B cell (primary cell): Measurements from ENCODE around the gene KCNQ2. TPM values are rescaled to one million over a fixed set of nuclear protein-coding genes. Genes with fewer than 3 reads are reported as not detected.

Source experiments
- ATAC-seq: fragments of 200-7000 bp; cut with Tn5 transposase; one replicate; pipeline ENCODE4 v1.10.0; 2021; ENCODE audit warnings: low read depth, mild to moderate bottlenecking, moderate number of reproducible peaks, moderate library complexity
- CTCF ChIA-PET: fragments of 350-600 bp; sonication (Branson Sonifier 250); formaldehyde crosslinking; loops from one replicate; lab custom pipeline; 2021; ENCODE audit warnings: antibody characterized with exemption, inconsistent platforms; lab: Charles Lee
- POLR2A ChIA-PET: fragments of 350-600 bp; sonication (Branson Sonifier 250); formaldehyde crosslinking; loops from one replicate; lab custom pipeline; 2021; ENCODE audit warnings: antibody characterized with exemption; lab: Charles Lee
- DNase-seq: peaks from one replicate; pipeline ENCODE4 v3.0.0; 2013
- H2AFZ ChIP-seq: 2 replicates; pipeline ENCODE4 v1.6.1; 2012; ENCODE audit warnings: mild to moderate bottlenecking, low read depth, low read length; ENCODE audit not compliant: insufficient read depth, poor library complexity, severe bottlenecking
- H3K27ac ChIP-seq, 2 donors: 1 replicate in 1 of 2; 2 replicates in 1 of 2; pipeline ENCODE4 v1.5.1; 2012 to 2013; ENCODE audit warnings: low read length in 2 of 2, mild to moderate bottlenecking in 2 of 2, moderate library complexity in 1 of 2
- H3K27me3 ChIP-seq, 4 experiments: fragments of 200-600 bp in 1 of 4; sonication (generic) in 1 of 4; replicated peaks in 1 of 4; 1 replicate in 2 of 4; 2 replicates in 2 of 4; pipeline versions ENCODE4 v1.6.1 to v1.7.0; 2013 to 2016; ENCODE audit warnings: low read length in 3 of 4, mild to moderate bottlenecking in 2 of 4, mixed read lengths in 1 of 4, moderate library complexity in 1 of 4; ENCODE audit not compliant: insufficient read depth in 4 of 4, control insufficient read depth in 3 of 4; ENCODE audit errors: control extremely low read depth in 1 of 4
- H3K36me3 ChIP-seq, 2 experiments: replicated peaks in 1 of 2; 1 replicate in 1 of 2; 2 replicates in 1 of 2; pipeline versions ENCODE4 v1.6.1 to v1.7.1; 2013; ENCODE audit warnings: low read length in 1 of 2; ENCODE audit not compliant: insufficient read depth in 2 of 2, control insufficient read depth in 1 of 2; ENCODE audit errors: control extremely low read depth in 1 of 2, extremely low read depth in 1 of 2
- H3K4me1 ChIP-seq, 2 donors: fragments of 200-600 bp in 1 of 2; sonication (generic) in 1 of 2; 1 replicate in 1 of 2; 2 replicates in 1 of 2; pipeline versions ENCODE4 v1.5.1 to v1.6.1; 2013 to 2017; ENCODE audit warnings: low read length in 2 of 2; ENCODE audit not compliant: control insufficient read depth in 2 of 2, insufficient read depth in 2 of 2
- H3K4me2 ChIP-seq: replicated peaks from 2 replicates; pipeline ENCODE3; 2012; ENCODE audit warnings: mild to moderate bottlenecking, low read depth, low read length; ENCODE audit not compliant: poor library complexity, severe bottlenecking
- H3K4me3 ChIP-seq, 5 experiments: fragments of 200-600 bp in 1 of 5; sonication (generic) in 1 of 5; 1 replicate in 3 of 5; 2 replicates in 2 of 5; pipeline versions ENCODE4 v1.5.1 to v1.7.0; 2011 to 2016; ENCODE audit warnings: low read length in 4 of 5, mild to moderate bottlenecking in 4 of 5, low read depth in 2 of 5, control low read depth in 1 of 5, moderate library complexity in 1 of 5; ENCODE audit not compliant: insufficient read depth in 1 of 5; ENCODE audit errors: control extremely low read depth in 1 of 5, extremely low read depth in 1 of 5
- H3K79me2 ChIP-seq: fragments of 200-600 bp; sonication (generic); one replicate; pipeline ENCODE4 v1.6.0; 2016; ENCODE audit warnings: low read length; ENCODE audit not compliant: control insufficient read depth, insufficient read depth
- H3K9ac ChIP-seq: fragments of 200-600 bp; sonication (generic); 2 replicates; pipeline ENCODE4 v1.6.1; 2017; ENCODE audit warnings: mild to moderate bottlenecking, low read length, moderate library complexity
- H3K9me3 ChIP-seq, 3 donors: one replicate each; pipeline versions ENCODE4 v1.6.1 to v1.7.1; 2013; ENCODE audit warnings: low read length in 2 of 3; ENCODE audit not compliant: control insufficient read depth in 2 of 3, insufficient read depth in 1 of 3; ENCODE audit errors: control extremely low read depth in 1 of 3
- H4K20me1 ChIP-seq: 2 replicates; pipeline ENCODE4 v1.6.0; 2012; ENCODE audit warnings: mild to moderate bottlenecking, low read length; ENCODE audit not compliant: insufficient read depth, control insufficient read depth, poor library complexity, severe bottlenecking
- H3K27ac Mint-ChIP-seq: one replicate; pipeline ENCODE4 v1.8.0; 2021; ENCODE audit warnings: mixed read lengths
- H3K27me3 Mint-ChIP-seq: one replicate; pipeline ENCODE4 v1.8.0; 2021; ENCODE audit warnings: mixed read lengths
- H3K4me1 Mint-ChIP-seq: one replicate; pipeline ENCODE4 v1.8.0; 2021; ENCODE audit warnings: mixed read lengths
- H3K4me3 Mint-ChIP-seq: one replicate; pipeline ENCODE4 v1.8.0; 2021; ENCODE audit warnings: mixed read lengths
- H3K9me3 Mint-ChIP-seq: one replicate; pipeline ENCODE4 v1.8.0; 2022; ENCODE audit warnings: mixed read lengths; ENCODE audit not compliant: insufficient read depth
- CTCF ChIP-seq: fragments of 200-600 bp; IDR thresholded peaks from one replicate; pipeline ENCODE4 v1.8.0; 2022; ENCODE audit warnings: antibody characterized with exemption, mild to moderate bottlenecking
- EZH2 ChIP-seq: IDR thresholded peaks from 2 replicates; pipeline ENCODE4 v1.6.1; 2012; ENCODE audit warnings: borderline replicate concordance, low read depth, mild to moderate bottlenecking, moderate library complexity, low read length; ENCODE audit not compliant: insufficient read depth, poor library complexity, severe bottlenecking
- WGBS: methylation state at CpG from one replicate; pipeline ENCODE4 v1.1.5; 2013; ENCODE audit warnings: missing lambda C conversion rate; ENCODE audit not compliant: insufficient coverage; 5-methylcytosine and 5-hydroxymethylcytosine counted together
- intact Hi-C: fragments of 100-400 bp; cut with micrococcal nuclease; formaldehyde crosslinking; loops from one replicate; pipeline ENCODE4 v1.10.0; 2022
- polyA plus RNA-seq: library from polyadenylated mRNA; depleted of rRNA; stranded (reverse); fragments of >200 nt; gene quantifications from 2 replicates; pipeline ENCODE4 v1.2.3, GENCODE V29; 2012
- total RNA-seq, 2 donors: library from RNA; stranded (reverse); fragments of 120-200 nt in 1 of 2; gene quantifications; 1 replicate in 1 of 2; 2 replicates in 1 of 2; pipeline versions ENCODE4 v1.2.3 to v1.2.4, GENCODE V29; 2013 to 2022

Gene KCNQ2
- total and polyA plus RNA-seq, 2 donors (not counting 1 experiment from before 2014, with no cell fraction given), result 0.12 TPM; not detected in 1

- no peak for DNase-seq
- no peak overlapping the region for H3K27ac Mint-ChIP-seq
- Histone ChIP-seq H3K27me3 (peaks cover 0 to 24% (median 2%) of the 10 kb centered on the region in 4 experiments), H3K9ac (no peak overlapping the region), H4K20me1 (no peaks in the 10 kb centered on the region), H3K79me2 (no peaks in the 10 kb centered on the region), H3K4me2 (no peak overlapping the region), H3K4me3 (no peak overlapping the region), H3K36me3 (no peaks in the 10 kb centered on the region), H3K27ac (no peak overlapping the region), H3K9me3 (peaks cover 0 to 6% (median 0%) of the 10 kb centered on the region in 3 donors), H3K4me1 (peaks cover 0 to 4% of the 10 kb centered on the region in 2 donors), H2AFZ (no peak overlapping the region)
- H3K27me3 Mint-ChIP-seq, result peaks cover 9% of the 10 kb centered on the region
- POLR2A ChIA-PET, result no interaction called here
- H3K9me3 Mint-ChIP-seq, result no peaks in the 10 kb centered on the region
- ATAC-seq, result no peak
- CTCF ChIA-PET, result no interaction called here
- WGBS, result 82% methylated on average over 20 of the region's 22 CpGs
- no peak overlapping the region for H3K4me3 Mint-ChIP-seq
- intact Hi-C loops, result no loop called here
- H3K4me1 Mint-ChIP-seq, result peaks cover 4% of the 10 kb centered on the region
- TF ChIP-seq EZH2 (no peak), CTCF (no peak)
Observed at GRCh38 chr20:63365601-63366389, 106.7 kb downstream of the KCNQ2 start.

GRCh38 chr20:63364801-63365585 lies 107.5 kb downstream of the KCNQ2 start:
- H3K9me3 Mint-ChIP-seq, result no peaks in the 10 kb centered on the region
- Histone ChIP-seq H3K27ac (no peak overlapping the region), H3K4me1 (peaks cover 0 to 9% of the 10 kb centered on the region in 2 donors), H3K36me3 (no peaks in the 10 kb centered on the region), H3K9ac (no peak overlapping the region), H2AFZ (no peak overlapping the region), H3K4me2 (no peak overlapping the region), H4K20me1 (no peaks in the 10 kb centered on the region), H3K79me2 (no peaks in the 10 kb centered on the region), H3K4me3 (no peak overlapping the region), H3K27me3 (peaks cover 0 to 32% (median 6%) of the 10 kb centered on the region in 4 experiments), H3K9me3 (peaks cover 0 to 12% (median 0%) of the 10 kb centered on the region in 3 donors)
- 79% methylated on average over 10 of the region's 20 CpGs for WGBS
- ATAC-seq (no peak), DNase-seq (no peak)
- H3K4me3 Mint-ChIP-seq, result no peak overlapping the region
- H3K27ac Mint-ChIP-seq, result no peak overlapping the region
- TF ChIP-seq EZH2, result no peak
- no peak for TF ChIP-seq CTCF
- H3K4me1 Mint-ChIP-seq, result peaks cover 4% of the 10 kb centered on the region
- H3K27me3 Mint-ChIP-seq, result peaks cover 10% of the 10 kb centered on the region
- POLR2A ChIA-PET, result no interaction called here
- CTCF ChIA-PET, result no interaction called here
- intact Hi-C loops, result no loop called here
